Skeletal muscle tissue (tissue), 4 donors: ENCODE results near the gene KLHL3. TPM values are rescaled to one million over a fixed set of nuclear protein-coding genes. Genes with fewer than 3 reads are reported as not detected.
"Not testable (repeated sequence)": the region's sequence is repeated elsewhere in the genome, so short reads cannot be mapped to it uniquely, and the experiment has no call there.

Experiments used
- H3K27ac ChIP-seq: one replicate; pipeline ENCODE4 v1.7.0; 2013; ENCODE audit warnings: mild to moderate bottlenecking, low read depth, low read length, inconsistent platforms
- H3K27me3 ChIP-seq, 3 donors: one replicate each; pipeline ENCODE4 v1.7.0; 2013; ENCODE audit warnings: low read length in 3 of 3; ENCODE audit not compliant: control insufficient read depth in 3 of 3, insufficient read depth in 3 of 3
- H3K36me3 ChIP-seq, 3 donors: one replicate each; pipeline ENCODE4 v1.7.0; 2013; ENCODE audit warnings: low read length in 3 of 3; ENCODE audit not compliant: control insufficient read depth in 3 of 3, insufficient read depth in 3 of 3
- H3K4me1 ChIP-seq, 3 donors: one replicate each; pipeline ENCODE4 v1.7.0; 2013; ENCODE audit warnings: low read length in 3 of 3, mild to moderate bottlenecking in 3 of 3; ENCODE audit not compliant: control insufficient read depth in 3 of 3, insufficient read depth in 3 of 3
- H3K4me3 ChIP-seq, 3 donors: one replicate each; pipeline ENCODE4 v1.7.0; 2013; ENCODE audit warnings: low read length in 3 of 3
- H3K9ac ChIP-seq, 3 donors: one replicate each; pipeline ENCODE4 v1.7.0; 2013; ENCODE audit warnings: low read length in 3 of 3, mild to moderate bottlenecking in 3 of 3, moderate library complexity in 2 of 3, low read depth in 1 of 3
- H3K9me3 ChIP-seq, 3 donors: one replicate each; pipeline ENCODE4 v1.7.0; 2013; ENCODE audit warnings: low read length in 3 of 3; ENCODE audit not compliant: control insufficient read depth in 3 of 3
- total RNA-seq: library from RNA; depleted of rRNA; stranded (reverse); fragments of >200 nt; gene quantifications from one replicate; pipeline ENCODE4 v1.2.3, GENCODE V29; 2014
- donor health status: Osteomylitis.

KLHL3 gene
- total RNA-seq, 1 donor from 2014 or later: 4.2 TPM

DNA sequence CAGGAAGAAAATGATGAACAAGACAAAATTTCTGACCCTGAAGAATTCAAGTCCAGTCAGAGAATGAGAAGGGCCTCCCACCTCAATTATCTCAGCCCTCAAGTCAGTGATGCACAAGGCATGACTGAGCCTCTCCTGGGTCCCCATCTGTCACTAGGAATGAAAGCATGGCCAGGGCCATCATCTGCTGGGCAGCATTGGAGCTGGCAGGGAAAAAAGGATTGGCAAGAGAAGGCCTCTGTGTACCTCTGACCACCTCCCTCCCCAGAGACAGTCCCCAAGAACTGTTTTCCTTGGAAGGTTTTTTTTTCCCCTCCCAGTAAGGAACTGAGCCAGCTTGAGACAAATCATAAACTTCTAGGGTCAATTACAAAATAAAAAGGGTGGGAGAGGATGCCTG, 76.7 kb downstream of the KLHL3 start:
- H3K36me3 ChIP-seq: peaks cover 2 to 7% (median 4%) of the 10 kb centered on the region in 3 donors
- H3K4me1 ChIP-seq: no peaks in the 10 kb centered on the region
- H3K9me3 ChIP-seq: no peaks in the 10 kb centered on the region
- no peaks in the 10 kb centered on the region for H3K27me3 ChIP-seq
- no peak overlapping the region for H3K9ac ChIP-seq
- H3K27ac ChIP-seq: no peak overlapping the region
- no peak overlapping the region for H3K4me3 ChIP-seq

GRCh38 chr5:137658324-137658723, 77.6 kb downstream of the KLHL3 start:
- peaks cover 2 to 7% (median 4%) of the 10 kb centered on the region in 3 donors for H3K36me3 ChIP-seq
- H3K27me3 ChIP-seq: no peaks in the 10 kb centered on the region
- H3K4me1 ChIP-seq: no peaks in the 10 kb centered on the region
- H3K27ac ChIP-seq: no peak overlapping the region
- H3K4me3 ChIP-seq: no peak overlapping the region
- H3K9ac ChIP-seq: no peak overlapping the region
- H3K9me3 ChIP-seq: no peaks in the 10 kb centered on the region

DNA sequence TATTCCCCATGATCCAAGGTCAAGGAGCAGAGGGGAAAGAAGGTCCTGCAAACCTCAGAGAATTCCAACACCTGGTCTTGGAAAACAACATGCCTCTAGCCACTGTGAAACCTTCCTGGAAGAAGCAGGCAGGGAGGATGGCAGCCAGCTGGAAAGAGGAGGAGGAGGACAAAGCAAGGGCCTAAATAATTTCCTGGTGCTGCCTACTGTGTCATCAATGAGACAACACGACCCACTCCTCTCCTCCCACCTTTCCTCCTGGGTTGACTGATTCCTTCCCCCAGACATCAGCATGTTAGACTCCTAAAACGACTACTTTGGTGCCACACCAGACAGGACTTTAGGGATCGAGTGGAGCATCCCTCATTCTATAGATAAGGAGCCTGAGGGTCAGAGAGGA, 78.8 kb downstream of the KLHL3 start:
- no peak overlapping the region for H3K9ac ChIP-seq

DNA sequence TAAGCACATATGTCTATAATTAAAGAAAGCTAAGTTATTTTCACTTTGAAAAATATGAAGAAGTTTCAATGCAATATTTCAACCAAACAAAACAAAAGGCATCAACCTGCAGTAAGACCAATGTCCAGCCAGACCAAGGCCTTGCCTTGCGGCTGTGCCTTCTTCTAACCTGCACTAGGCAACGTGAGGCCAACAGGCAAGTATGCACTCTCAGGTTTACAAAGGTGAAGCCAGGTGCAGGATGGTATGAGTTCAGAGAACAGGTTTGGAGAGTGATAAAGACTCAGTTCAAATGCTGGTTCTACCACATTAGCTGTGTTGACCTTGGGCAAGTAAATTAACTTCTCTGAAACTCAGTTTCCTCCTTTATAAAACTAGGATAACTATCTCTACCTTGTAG, 79.3 kb downstream of the KLHL3 start:
- H3K27me3 ChIP-seq: no peaks in the 10 kb centered on the region
- no peak overlapping the region for H3K27ac ChIP-seq
- H3K9me3 ChIP-seq: no peaks in the 10 kb centered on the region
- peaks cover 2 to 7% (median 4%) of the 10 kb centered on the region in 3 donors for H3K36me3 ChIP-seq
- H3K9ac ChIP-seq: no peak overlapping the region
- H3K4me3 ChIP-seq: no peak overlapping the region
- no peaks in the 10 kb centered on the region for H3K4me1 ChIP-seq

More for the DNA sequence above, 78.8 kb downstream of the KLHL3 start:
- H3K27ac ChIP-seq: no peak overlapping the region
- H3K4me3 ChIP-seq: no peak overlapping the region
- H3K36me3 ChIP-seq: peaks cover 2 to 7% (median 4%) of the 10 kb centered on the region in 3 donors
- no peaks in the 10 kb centered on the region for H3K9me3 ChIP-seq
- H3K27me3 ChIP-seq: no peaks in the 10 kb centered on the region
- H3K4me1 ChIP-seq: no peaks in the 10 kb centered on the region

DNA sequence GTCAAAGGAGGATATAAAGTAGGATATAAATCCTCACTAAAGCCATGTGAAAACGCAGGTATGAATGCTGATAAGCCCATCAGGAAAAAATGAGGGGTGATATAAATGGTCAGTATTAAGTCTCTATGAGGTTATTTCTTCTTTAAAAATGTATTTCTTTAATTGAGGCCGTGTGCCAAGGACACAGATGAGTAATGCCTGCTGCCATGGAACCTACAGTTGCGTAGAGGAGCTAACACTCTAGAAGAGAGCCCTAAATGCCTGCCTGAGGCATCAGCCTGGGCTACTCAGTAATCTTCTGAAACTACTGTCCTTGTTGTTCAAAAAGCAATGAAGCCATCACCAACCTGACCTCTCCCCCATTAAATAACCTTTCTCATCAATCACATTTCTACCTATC, 84.9 kb downstream of the KLHL3 start:
- Histone ChIP-seq H3K4me3 (no peak overlapping the region), H3K36me3 (no peaks in the 10 kb centered on the region), H3K9ac (no peak overlapping the region), H3K9me3 (no peaks in the 10 kb centered on the region), H3K27ac (no peak overlapping the region), H3K27me3 (no peaks in the 10 kb centered on the region), H3K4me1 (peaks cover 0 to 7% (median 6%) of the 10 kb centered on the region in 3 donors)

DNA sequence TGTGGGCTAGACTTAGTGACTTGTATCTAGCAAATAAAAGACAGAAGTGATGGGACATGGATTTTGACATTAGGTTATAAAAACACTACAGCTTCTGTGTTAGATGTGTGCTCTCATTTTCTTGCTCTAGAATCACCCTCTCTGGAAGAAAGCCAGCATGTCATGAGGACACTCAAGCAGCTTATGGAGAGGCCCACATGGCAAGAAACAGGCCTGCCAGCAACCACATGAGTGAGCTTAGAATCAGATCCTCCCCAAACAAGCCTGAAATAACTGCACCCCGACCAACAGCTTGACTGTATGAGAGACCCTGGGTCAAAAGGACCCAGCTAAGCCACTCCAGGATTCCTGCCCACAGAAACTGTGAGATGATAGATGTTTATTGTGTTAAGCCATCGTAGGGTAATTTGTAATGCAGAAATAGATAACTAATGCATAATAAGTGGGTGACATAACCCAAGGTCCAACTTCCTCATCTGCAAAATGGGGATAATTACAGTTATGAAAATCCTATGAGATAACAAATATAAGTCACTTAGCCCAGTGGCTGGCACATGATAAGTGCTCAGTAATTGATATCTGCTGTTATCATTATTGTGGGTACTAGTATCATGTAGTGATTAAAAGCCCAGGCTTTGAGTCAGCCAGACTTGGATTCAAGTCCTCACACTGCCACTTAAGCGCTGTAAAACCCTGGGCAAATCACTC, 86.5 kb downstream of the KLHL3 start:
- no peak overlapping the region for H3K4me3 ChIP-seq
- H3K27ac ChIP-seq: peak overlapping the region; percentile 10
- H3K9ac ChIP-seq: no peak overlapping the region
- H3K9me3 ChIP-seq: no peaks in the 10 kb centered on the region
- H3K4me1 ChIP-seq: peaks cover 0 to 7% (median 6%) of the 10 kb centered on the region in 3 donors
- no peaks in the 10 kb centered on the region for H3K36me3 ChIP-seq
- H3K27me3 ChIP-seq: no peaks in the 10 kb centered on the region

DNA sequence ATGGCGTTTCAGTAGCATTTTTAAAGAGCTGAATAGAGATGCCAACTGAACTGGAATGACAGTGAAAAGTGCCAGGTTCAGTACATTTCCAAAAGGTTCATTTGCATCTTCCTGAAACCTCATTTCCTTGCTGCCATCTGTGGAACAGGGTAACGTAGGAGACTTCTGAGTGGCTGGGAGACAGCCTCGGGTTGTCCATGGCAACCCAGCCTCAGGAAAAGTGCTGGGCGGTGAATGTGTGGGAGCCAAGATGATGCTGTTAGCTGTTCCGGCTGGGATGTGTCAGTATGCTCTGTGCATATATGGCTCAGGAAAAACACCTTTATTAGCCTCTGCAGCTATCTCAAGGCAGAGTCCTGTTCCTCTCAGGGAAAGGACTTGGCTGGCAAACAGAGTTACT, 87.5 kb downstream of the KLHL3 start:
- Histone ChIP-seq H3K27me3 (no peaks in the 10 kb centered on the region), H3K9ac (no peak overlapping the region), H3K36me3 (no peaks in the 10 kb centered on the region), H3K4me1 (peaks cover 0 to 7% (median 6%) of the 10 kb centered on the region in 3 donors), H3K9me3 (no peaks in the 10 kb centered on the region), H3K27ac (no peak overlapping the region), H3K4me3 (no peak overlapping the region)

- H3K27me3 ChIP-seq: no peaks in the 10 kb centered on the region
- H3K4me3 ChIP-seq: no peak overlapping the region
- no peak overlapping the region for H3K9ac ChIP-seq
- H3K27ac ChIP-seq: no peak overlapping the region
- H3K4me1 ChIP-seq: peaks cover 0 to 7% (median 6%) of the 10 kb centered on the region in 3 donors
- H3K9me3 ChIP-seq: no peaks in the 10 kb centered on the region
- no peaks in the 10 kb centered on the region for H3K36me3 ChIP-seq
These were observed 88.5 kb downstream of the KLHL3 start for GRCh38 chr5:137647401-137647800.

GRCh38 chr5:137646761-137647160, 89.1 kb downstream of the KLHL3 start:
- no peak overlapping the region for H3K27ac ChIP-seq
- peaks cover 0 to 7% (median 6%) of the 10 kb centered on the region in 3 donors for H3K4me1 ChIP-seq
- H3K27me3 ChIP-seq: no peaks in the 10 kb centered on the region
- H3K36me3 ChIP-seq: no peaks in the 10 kb centered on the region
- no peaks in the 10 kb centered on the region for H3K9me3 ChIP-seq
- no peak overlapping the region for H3K9ac ChIP-seq
- H3K4me3 ChIP-seq: no peak overlapping the region

GRCh38 chr5:137643081-137643480, 92.8 kb downstream of the KLHL3 start:
- not testable (repeated sequence) for H3K27me3 ChIP-seq, H3K9me3 ChIP-seq, H3K4me1 ChIP-seq, H3K36me3 ChIP-seq, H3K27ac ChIP-seq, H3K9ac ChIP-seq, H3K4me3 ChIP-seq
